ENCODE data around the gene PRR23C.
"Not testable (repeated sequence)": the region's sequence is repeated elsewhere in the genome, so short reads cannot be mapped to it uniquely, and the experiment has no call there.

PRR23C gene

DNA sequence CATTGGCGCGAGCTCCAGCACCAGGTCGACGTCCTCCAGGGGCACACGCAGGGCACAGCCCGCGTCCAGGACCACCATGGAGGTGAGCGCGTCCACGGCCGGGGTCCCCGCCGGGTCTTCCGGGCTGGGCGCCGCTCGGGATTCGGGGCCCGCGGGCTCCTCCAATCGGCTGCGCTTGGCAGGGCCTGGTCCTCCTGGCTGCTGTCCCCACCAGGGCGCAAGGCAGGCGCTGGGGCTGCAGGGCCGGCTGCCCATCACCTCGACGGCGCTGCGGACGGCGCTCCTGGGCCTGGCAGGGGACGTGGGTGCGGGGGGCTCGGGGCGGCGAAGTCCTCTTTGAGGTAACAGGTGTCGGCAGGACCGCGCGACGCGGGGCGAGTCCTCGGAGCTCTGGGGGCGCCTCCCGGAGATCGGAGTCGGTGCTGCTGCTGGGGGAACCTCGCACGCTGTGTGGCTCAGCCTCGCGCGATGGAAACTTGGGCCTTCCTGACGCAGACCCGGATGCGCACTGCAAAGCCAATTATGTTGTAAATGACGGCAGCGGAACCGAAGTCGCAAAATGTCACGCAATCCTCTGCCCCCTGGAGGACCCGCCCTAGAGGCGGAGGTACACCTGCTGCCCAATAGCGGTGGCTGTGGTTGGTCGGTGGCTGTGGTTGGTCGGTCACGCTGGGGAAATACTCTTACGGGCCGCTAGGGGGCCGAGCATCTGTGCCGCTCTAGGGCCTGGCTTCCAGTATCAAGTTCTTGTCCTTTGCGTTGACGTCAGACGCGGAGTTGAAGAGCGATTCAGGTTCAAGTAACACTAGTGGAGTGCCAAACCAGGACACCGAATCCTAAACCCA, at the start of gene PRR23C:
Gene PRR23C, minus strand, starts transcription at position 527 of the 845 bp plus-strand sequence. Its CDS starts 272 bp downstream, at position 255.
- no peak for DNase-seq

DNA sequence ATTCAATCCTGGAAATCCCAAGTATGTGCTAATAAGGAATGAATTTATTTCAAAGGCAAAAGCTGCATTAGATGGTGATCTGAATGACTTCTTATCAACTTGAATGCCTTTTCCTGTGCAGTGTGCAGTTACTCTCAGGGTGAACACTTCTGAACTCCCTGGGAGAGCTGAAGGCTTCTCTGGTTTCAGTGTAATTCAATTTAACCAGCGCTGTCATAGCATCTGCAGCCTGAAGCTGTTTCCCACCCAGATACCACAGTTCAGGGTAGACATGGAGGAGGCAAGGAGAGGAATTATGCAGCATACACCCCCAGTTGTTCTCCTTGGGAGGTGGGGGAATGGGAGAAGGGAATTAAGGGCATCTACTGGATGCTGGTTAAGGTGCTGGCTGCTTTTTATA, 49.1 kb upstream of the PRR23C start:
- no peak for DNase-seq

DNA sequence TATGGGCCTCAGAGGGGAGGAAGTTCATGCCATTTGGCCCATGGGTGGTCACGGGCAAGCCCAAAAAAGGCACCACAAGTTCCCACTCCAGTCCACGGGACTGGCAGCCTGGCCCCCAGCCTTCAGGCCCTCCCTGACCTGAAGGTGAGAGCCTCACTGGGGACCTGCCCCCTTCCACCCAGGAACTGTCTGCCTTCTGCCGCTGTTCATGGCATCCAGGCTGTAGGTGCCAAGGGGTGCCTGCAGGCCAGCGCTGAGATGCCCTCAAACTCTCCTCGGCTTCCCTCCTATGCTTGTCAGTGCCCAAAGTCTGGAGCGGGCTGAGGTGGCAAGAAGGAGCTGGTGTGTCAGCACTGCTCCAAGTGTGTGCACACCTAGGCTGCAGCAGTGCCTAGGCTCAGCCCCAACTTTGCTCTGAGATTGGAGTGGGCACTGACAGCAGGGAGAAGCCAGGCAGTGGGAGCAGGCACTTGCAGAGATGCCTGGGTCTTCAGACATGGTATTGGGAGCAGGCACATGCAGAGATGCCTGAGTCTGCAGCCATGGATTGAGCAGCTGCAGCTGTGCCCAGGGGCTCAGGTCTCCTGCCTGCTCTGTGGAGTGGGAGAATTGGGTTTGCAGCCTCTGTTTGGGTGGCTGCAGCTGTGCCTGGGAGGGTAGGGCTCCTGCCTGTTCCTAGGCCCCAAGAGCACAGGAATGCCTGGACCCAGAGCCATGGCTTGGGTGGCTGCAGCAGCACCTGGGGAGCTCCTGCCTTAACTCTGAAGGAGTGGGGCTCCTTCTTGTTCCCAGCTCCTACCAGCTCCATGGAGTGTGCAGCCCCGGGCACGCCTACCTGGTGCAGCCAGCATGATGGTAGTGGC, 44.0 kb upstream of the PRR23C start:
- DNase-seq = no peak

DNA sequence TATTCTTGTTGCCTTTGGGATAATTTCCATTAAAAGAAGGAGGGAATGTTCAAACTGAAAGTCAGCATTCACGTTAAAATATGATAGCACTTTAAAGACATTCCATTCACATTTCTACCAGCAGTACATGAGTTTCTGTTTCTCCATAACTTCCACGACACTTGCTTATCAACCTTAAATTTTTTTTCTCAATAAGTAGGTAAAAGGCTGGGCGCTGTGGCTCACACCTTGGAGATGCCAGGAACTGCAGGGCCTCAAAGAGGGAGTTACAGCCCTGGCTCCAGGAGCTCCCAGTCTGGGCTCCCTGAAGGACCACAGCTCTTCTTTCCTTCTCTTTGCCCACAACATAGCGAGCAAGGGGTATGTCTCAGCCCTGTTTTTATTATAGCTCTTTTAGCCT, 42.9 kb upstream of the PRR23C start:
- no peak for DNase-seq

DNA sequence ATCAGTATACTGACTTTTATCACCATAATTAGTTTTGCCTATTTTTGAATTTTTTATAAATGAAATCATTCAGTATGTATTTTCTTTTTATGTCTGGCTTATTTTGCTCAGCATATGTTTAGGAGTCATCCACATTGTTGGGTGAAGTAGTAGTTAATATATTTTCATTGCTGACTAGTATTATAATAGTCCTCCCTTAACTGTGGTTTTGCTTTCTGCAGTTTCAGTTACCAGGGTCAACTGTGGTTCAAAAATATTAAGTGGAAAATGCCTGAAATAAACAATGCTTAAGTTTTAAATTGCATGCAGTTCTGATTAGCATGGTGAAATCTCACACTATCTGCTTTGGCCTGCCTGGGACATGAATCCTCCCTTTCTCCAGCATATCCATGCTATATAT, 39.5 kb upstream of the PRR23C start:
- DNase-seq = no peak

DNA sequence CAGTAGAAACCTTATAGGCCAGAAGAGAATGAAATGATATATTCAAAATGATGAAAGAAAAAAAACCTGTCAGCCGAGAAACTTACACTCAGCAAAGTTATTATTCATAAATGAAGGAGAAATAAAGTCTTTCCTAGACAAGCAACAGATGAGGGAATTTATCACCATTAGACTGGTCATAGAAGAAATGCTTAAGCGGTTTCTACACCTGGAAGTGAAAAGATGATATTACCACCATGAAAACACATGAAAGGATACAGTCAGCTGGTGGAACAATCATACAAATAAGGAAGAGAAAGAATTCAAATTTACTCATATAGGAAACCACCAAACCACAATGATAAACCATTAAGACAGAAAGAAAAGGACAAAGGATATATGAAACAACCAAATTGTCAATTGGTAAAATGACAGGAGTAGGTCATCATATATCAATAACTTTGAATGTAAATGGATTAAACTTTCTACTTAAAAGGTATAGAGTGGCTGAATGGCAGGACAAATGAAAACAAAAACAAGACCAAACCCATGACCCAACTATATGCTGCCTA, 29.9 kb upstream of the PRR23C start:
- DNase-seq = no peak

DNA sequence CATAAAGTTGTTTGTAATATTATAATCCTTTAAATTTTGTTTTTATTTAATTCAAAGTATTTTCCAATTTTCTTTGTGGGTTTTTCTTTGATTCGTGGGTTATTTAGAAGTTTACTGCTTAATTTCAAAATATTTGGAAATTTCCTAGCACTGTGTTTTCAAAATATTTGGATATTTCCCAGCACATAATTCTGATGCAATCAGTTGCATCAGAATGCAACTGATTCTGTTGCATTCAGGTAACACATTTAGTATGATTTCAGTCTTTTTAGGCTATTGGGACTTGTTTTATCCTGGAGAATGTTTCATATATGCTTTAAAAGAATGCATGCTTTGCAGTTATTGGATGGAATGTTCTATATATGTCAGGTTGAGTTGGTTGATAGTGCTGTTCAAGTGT, 18.2 kb upstream of the PRR23C start:
- no peak for DNase-seq

DNA sequence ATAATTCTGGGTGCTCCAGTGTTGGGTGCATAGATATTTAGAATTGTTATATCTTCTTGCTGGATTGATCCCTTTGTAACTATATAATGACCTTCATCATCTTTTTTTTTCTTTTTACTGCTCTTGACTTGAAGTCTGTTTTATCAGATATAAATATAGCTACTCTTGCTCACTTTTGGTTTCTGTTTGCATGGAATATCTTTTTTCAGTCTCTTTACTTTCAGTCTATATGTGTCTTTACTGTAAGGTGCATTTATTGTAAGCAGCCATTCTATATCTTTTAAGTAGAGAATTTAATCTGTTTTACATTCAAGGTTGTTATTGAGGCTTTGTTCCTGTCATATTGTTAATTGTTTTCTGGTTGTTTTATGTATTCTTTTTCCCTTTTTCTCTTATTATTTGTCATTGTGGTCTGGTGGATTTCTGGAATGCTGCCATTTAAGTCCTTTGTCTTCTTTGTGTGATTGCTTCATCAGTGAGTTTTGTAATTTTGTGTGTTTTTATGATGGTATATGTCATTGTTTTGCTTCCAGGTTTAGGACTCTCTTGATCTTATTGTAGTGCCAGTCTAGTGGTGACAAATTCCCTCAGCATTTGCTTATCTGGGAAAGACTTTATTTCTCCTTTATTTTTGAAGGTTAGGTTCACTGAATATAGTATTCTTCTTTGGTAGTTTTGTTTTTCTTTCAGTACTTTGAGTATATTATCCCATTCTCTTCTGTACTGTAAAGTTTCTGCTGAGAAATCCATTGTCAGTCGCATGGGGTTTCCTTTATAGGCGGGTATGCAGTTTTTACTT, 8.3 kb upstream of the PRR23C start:
- DNase-seq = no peak

DNA sequence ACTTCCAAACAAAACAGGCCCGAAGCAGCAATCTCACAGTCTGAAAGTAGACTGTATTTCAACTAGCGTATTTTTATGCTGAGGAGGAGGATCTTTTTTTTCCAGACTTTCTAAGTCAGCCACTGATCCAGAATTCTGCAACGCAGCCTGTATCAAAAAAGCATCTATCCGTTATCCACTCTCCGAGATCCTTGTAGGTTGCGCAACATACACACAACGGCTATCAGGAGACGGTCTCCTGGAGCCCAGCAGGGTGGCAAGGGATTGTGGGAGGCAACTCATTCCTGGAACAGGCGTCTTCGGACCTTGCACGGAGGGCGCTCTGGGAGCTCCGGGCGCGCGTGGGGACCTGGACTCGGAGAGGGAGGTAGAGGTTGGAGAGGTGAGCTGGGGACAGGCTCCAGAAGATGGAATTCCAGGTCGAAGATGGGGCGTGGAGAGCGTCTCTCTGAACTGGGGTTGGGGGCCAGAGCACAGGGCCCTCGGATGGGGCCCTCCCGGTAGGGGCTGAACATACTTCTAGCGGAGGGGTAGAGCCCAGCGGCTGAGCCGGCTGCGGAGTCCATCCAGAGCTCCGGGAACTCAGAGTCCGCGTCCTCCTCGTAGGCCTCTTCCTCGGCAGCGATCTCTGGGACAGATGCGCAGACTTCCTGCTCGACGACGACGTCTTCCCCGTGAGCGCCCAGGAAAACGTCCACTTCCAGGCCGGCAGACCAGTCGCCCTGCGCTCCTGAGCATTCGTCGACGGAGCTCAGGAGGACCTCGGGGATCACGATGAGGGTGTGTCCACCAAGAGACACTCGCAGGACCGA, 932 bp downstream of the PRR23C start:
- DNase-seq = no peak

DNA sequence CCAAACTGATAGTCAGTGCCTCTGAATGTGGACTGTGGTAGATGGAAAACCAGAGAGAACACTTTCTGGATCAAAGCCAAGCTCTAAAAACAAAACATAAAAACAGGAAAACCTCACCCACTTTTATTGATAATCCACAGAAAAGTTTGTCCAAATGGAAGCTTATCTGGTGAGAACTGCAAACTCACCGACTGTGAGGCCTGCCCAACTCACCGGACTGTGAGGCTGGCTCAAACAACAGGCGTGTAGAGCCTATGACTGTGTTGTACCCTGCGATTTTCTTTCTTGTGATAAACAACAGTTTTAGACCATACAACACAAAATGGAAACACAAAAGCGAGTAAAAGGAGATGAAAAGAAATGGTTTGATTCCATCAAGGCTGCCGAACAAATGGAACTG, 7.2 kb downstream of the PRR23C start:
- DNase-seq = no peak

DNA sequence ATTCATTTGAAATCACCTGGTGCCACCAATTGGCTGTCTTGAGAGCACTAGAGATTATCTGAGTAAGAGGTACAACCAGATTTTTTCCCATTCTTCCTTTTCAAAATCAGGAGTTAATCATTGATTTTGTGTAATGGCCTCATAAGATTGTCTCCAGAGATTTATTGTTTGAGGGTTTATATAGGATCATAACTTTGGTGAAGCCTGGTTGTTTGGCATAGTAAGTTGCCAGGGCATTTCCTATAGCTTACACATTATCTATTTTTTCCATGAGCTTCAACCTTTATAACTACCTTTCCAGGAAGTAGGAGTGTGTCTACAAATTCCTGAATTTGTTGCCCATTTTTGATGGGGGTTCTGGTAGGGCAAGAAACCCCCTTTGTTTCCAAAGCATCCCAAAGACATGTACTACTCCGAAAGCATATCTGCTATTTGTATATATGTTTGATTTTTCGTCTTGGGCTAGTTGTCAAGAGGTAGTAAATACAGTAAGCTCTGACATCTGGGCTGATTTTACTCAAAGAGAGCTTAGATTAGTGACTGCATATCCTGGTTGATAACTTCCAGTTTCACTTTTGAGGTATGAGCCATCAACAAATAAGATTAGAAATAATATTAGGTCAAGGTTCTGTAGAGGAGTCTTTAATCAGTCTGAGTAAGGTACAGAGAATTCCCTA, 12.2 kb downstream of the PRR23C start:
- DNase-seq = no peak

DNA sequence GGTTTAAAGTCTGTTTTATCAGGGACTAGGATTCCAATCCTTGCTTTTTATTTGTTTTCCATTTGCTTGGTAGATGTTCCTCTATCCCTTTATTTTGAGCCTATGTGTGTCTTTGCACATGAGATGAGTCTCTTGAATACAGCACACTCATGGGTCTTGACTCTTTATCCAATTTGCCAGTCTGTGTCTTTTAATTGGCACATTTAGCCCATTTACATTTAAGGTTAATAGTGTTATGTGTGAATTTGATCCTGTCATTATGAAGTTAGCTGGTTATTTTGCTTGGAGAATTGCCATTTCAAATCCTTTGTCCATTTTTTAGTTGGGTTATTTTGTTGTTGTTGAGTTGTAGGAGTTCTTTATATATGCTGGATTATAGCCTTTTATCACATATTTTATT, 14.1 kb downstream of the PRR23C start:
- DNase-seq = not testable (repeated sequence)

DNA sequence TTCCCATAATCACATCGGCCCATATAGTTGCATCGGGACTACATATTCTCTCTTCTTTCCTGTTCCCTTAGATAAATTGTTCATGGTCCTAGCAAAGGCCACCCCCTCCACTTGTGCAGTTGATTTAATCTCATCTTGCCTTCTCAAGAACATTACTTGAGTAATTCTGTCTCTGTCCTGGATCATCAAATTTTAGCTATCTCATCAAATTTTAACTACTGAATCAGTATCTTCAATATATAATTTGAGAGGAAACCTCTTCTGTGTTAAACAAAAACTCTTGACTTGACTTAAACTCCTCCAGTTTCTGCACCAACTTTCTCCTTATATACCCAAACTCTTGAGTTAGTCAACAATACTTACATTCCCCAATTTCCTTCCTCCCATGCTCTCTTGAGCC, 19.7 kb downstream of the PRR23C start:
- no peak for DNase-seq

DNA sequence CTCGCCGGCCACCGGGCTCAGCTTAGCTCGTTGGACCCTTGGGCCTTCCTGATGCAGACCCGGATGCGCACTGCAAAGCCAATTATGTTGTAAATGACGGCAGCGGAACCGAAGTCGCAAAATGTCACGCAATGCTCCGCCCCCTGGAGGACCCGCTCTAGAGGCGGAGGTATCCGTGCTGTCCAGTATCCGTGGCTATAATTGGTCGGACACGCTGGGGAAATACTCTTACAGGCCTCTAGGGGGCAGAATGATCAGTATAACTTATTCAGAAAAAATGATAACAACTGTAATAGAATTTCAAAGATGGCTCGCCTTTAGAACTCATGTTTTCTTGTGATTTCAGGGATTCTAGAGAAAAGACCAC, 23.8 kb downstream of the PRR23C start, which contains the start of gene PRR23B:
Gene PRR23B, minus strand, starts transcription at position 59 of the 367 bp plus-strand sequence. CDS start 265 bp downstream, outside the sequence.
- DNase-seq = no peak

DNA sequence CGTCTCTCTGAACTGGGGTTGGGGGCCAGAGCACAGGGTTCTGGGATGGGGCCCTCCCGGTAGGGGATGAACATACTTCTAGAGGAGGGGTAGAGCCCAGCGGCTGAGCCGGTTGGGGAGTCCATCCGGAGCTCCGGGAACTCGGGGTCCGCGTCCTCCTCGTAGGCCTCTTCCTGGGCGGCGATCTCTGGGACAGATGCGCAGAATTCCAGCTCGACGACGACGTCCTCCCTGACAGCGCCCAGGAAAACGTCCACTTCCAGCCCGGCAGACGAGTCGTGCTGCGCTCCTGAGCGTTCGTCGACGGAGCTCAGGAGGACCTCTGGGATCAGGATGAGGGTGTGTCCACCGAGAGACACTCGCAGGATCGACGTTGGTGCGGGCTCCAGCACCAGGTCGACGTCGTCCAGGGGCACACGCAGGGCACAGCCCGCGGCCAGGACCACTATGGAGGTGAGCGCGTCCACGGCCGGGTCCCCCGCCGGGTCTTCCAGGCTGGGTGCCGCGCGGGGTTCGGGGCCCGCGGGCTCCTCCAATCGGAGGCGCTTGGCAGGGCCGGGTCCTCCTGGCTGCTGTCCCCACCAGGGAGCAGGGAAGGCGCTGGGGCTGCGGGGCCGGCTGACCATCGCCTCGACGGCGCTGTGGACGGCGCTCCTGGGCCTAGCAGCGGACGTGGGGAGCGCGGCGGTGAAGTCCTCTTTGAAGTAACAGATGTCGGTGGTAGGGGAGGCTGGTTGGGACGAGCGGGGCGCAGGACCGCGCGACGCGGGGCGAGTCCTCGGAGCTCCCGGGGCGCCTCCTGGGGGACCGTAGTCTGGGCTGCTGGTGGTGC, 24.4 kb downstream of the PRR23C start:
- no peak for DNase-seq

DNA sequence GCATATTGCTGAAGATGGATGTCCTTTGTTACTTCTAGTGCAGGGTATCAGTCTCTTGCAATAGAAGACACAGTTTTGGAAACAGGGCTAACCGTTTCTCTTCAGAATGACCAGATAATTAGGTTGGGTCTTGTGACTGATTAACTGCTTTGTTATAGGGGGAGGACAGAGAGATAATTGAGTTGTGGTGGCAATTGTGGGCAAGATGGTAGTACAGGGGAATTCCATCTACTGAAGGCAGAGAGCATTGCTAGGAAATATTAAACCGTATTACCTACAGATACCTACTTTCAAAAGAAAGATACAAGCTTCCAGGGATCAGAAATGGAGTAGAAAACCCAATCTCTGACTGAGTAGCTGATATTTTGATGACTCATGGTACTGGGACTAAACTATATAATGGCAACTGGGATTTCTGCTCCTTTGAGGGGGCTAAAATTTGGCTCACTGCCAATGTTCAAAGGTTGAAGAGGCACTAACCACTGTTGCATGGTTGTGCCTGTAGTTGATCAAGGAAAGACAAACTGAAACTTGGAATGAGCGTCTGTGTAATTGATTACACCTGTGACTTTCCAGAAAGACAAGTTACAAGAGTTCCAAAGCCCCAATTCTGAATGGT, 28.2 kb downstream of the PRR23C start:
- DNase-seq = no peak

DNA sequence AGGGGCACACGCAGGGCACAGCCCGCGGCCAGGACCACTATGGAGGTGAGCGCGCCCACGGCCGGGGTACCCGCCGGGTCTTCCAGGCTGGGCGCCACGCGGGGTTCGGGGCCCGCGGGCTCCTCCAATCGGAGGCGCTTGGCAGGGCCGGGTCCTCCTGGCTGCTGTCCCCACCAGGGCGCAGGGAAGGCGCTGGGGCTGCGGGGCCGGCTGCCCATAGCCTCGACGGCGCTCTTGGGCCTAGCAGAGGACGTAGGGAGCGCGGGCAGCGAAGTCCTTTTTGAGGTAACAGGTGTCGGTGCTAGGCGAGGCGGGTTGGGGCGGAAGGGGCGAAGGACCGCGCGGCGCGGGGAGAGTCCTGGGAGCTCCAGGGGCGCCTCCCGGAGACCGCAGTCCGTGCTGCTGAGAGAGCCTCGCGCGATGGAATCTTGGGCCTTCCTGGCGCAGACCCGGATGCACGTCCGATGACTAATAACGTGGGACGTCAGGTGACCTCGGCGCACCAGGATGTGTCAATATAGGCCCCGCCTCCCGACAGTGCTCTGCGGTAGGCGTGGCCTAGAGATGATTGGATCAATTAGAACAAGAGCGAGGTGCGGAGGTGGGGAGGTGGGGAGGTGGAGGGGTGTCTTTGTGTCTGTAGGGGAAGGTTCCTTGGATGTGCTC, 38.5 kb downstream of the PRR23C start, which contains the start of gene PRR23A:
Gene PRR23A, minus strand, starts transcription at position 218 of the 666 bp plus-strand sequence. Its CDS starts 0 bp downstream, at position 218.
- no peak for DNase-seq

DNA sequence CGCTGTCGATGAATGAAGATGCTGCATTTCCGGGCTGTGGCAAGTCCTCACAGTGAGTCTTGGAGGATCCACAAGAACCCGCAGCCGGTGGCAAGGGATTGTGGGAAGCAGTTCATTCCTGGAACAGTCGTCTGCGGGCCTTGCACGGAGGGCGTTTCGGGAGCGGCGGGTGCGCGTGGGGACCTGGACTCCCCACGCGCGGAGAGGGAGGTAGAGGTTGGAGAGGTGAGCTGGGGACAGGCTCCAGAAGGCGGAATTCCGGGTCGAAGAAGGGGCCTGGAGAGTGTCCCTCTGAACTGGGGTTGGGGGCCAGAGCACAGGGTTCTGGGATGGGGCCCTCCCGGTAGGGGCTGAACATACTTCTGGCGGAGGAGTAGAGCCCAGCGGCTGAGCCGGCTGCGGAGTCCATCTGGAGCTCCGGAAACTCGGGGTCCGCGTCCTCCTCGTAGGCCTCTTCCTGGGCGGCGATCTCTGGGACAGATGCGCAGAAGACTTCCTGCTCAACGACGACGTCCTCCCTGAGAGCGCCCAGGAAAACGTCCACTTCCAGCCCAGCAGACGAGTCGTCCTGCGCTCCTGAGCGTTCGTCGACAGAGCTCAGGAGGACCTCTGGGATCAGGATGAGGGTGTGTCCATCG, 39.2 kb downstream of the PRR23C start:
- DNase-seq = no peak

DNA sequence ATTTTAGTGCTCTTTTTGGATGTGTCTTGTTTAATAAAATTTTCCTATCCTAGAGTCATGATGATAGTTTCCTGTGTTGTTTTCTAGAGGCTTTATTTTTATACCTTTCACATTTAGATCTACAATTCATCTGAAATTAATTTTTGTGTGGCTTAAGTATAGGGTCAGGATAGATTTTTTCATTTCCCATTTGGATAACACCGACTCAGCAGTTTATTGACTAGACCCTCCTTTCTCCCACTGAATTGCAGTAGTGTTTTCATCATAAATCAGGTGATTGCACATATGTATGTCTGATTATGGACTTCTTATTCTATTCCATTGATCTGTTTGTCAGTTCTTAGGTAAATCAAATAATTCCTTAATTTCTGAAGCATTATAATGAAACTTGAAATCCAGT, 49.0 kb downstream of the PRR23C start:
- no peak for DNase-seq

Data from inflammatory macrophage treated with lipopolysaccharide for 4 hours (primary cell).